Spleen (tissue), 7 donors: ENCODE measurements around the gene LNX2.

Experiments
- CTCF ChIP-seq, 11 experiments: fragments of 200-600 bp in 7 of 11; fragments of 450-650 bp in 4 of 11; sonication (generic) in 4 of 11; IDR thresholded peaks in 8 of 11; conservative IDR thresholded peaks in 3 of 11; 1 replicate in 7 of 11; 2 replicates in 4 of 11; pipeline versions ENCODE4 v1.4.0 to v1.8.0; 2016 to 2021; ENCODE audit warnings: antibody characterized with exemption in 11 of 11, inconsistent platforms in 4 of 11, mild to moderate bottlenecking in 1 of 11
- POLR2A ChIP-seq, 3 donors: fragments of 450-650 bp; IDR thresholded peaks; one replicate each; pipeline ENCODE4 v1.5.1; 2017; ENCODE audit warnings: antibody characterized with exemption in 3 of 3, mild to moderate bottlenecking in 1 of 3
- POLR2AphosphoS5 ChIP-seq, 3 donors: sonication (generic); formaldehyde crosslinking; IDR thresholded peaks; one replicate each; pipeline ENCODE4 v1.5.1; 2017; ENCODE audit warnings: antibody characterized with exemption in 3 of 3
- donor health status: DM: no; HTN: no; CAD: no; lungs with moderate emphysema.
- donor health status: DM: no; HTN: no; CAD: no.
- donor health status: DM: no; HTN: no; CAD: no.

DNA sequence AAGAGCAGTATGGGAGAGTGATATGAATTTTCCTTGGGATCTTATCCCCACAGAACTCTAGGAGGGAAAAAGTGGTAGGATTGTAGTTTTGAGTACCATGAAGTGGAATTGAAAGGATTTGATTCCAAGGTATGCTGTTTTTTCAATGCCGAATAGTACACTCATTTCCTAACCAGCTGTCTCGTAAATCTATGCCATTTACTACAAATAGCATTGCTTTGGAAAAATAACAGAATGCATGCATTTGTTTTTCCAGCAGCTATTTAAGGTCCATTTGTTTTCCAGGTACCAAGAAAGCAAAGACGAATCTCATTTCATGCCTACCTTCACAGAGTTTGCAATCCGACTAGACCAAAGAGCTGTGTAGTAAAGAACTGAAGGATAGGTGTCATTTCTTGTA, 11.9 kb upstream of the LNX2 start:
- no peak for TF ChIP-seq CTCF (IDR thresholded peaks at IDR 0.05 in 8 of 11, conservative IDR thresholded peaks at IDR 0.05 in 3 of 11)
- TF ChIP-seq POLR2A (IDR thresholded peaks at IDR 0.05): no peak
- TF ChIP-seq POLR2AphosphoS5 (IDR thresholded peaks at IDR 0.05): no peak
